ENCODE results near the gene DYRK1A.

Gene DYRK1A

GRCh38 chr21:37365517-37366481, 774 bp upstream of the DYRK1A start:
- DNase-seq (ENCODE audit: low spot score), result peak; percentile 77

- no peak for DNase-seq (ENCODE audit: low spot score)
Observed at GRCh38 chr21:37367336-37367702, 746 bp downstream of the DYRK1A start.

GRCh38 chr21:37367703-37368540, 1.3 kb downstream of the DYRK1A start:
- DNase-seq (ENCODE audit: low spot score), result peak; percentile 31

GRCh38 chr21:37368541-37369279, 2.1 kb downstream of the DYRK1A start:
- DNase-seq (ENCODE audit: low spot score), result peak; percentile 75

GRCh38 chr21:37369307-37369854, 2.8 kb downstream of the DYRK1A start:
- DNase-seq (ENCODE audit: low spot score), result peak; percentile 21

GRCh38 chr21:37370152-37371040, 3.8 kb downstream of the DYRK1A start:
- peak; percentile 67 for DNase-seq (ENCODE audit: low spot score)

GRCh38 chr21:37371041-37371397, 4.4 kb downstream of the DYRK1A start:
- DNase-seq (ENCODE audit: low spot score), result no peak

- DNase-seq (ENCODE audit: low spot score), result no peak
Observed at GRCh38 chr21:37372127-37372731, 5.7 kb downstream of the DYRK1A start.

- no peak for DNase-seq (ENCODE audit: low spot score)
Observed at GRCh38 chr21:37372951-37373350, 6.4 kb downstream of the DYRK1A start.

- DNase-seq (ENCODE audit: low spot score), result peak; percentile 14
Observed at GRCh38 chr21:37373539-37373938, 7.0 kb downstream of the DYRK1A start.

GRCh38 chr21:37374027-37374426, 7.5 kb downstream of the DYRK1A start:
- peak; percentile 75 for DNase-seq (ENCODE audit: low spot score)

- no peak for DNase-seq (ENCODE audit: low spot score)
Observed at GRCh38 chr21:37375866-37376574, 9.4 kb downstream of the DYRK1A start.

- DNase-seq (ENCODE audit: low spot score), result no peak
Observed at GRCh38 chr21:37378700-37379139, 12.1 kb downstream of the DYRK1A start.

GRCh38 chr21:37380349-37381323, 14.1 kb downstream of the DYRK1A start:
- no peak for DNase-seq (ENCODE audit: low spot score)

- no peak for DNase-seq (ENCODE audit: low spot score)
Observed at GRCh38 chr21:37381883-37382585, 15.5 kb downstream of the DYRK1A start.

- no peak for DNase-seq (ENCODE audit: low spot score)
Observed at GRCh38 chr21:37383086-37383485, 16.5 kb downstream of the DYRK1A start.

GRCh38 chr21:37383784-37384311, 17.3 kb downstream of the DYRK1A start:
- no peak for DNase-seq (ENCODE audit: low spot score)

- no peak for DNase-seq (ENCODE audit: low spot score)
Observed at GRCh38 chr21:37384416-37384815, 17.8 kb downstream of the DYRK1A start.

Measured in kidney capillary endothelial cell (primary cell).